ENCODE data around the gene TBC1D22A. TPM values are rescaled to one million over a fixed set of nuclear protein-coding genes. Genes with fewer than 3 reads are reported as not detected.

Gene TBC1D22A
- total RNA-seq, 2 experiments from 2014 or later = 22.3 to 43.9 TPM

DNA sequence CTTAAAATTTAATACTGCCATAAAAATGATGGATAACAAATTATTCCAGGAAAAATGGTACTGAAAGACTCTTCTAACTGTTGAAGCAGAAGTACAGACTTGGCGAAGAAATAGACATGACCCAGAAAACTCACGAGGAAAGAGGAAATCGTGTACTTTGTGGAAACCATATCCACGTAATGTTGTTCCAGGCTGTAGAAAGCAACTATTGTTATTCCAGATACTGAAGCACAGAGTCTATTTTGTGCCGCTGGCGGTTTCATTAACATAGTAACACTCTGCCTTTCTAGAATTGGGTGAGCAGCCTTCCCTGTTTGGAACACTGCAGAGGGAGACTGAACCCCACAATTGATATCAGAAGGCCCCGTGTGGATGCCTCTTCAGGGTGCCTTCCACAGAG, 310.6 kb downstream of the TBC1D22A start:
- H3K4me3 ChIP-seq (ENCODE audit: low read depth, low read length, poor library complexity, severe bottlenecking) = no peak overlapping the region
- peaks cover 8% of the 10 kb centered on the region; the same call in 1 of the 2 replicates for H3K36me3 ChIP-seq (ENCODE audit: insufficient read depth, low read length)
- no peaks in the 10 kb centered on the region for H4K20me1 ChIP-seq (ENCODE audit: insufficient read depth, low read length)
- H3K9me2 ChIP-seq (ENCODE audit: insufficient read depth, low read length) = no peaks in the 10 kb centered on the region
- POLR2A ChIA-PET = no interaction called here
- no peak overlapping the region for H2AFZ ChIP-seq (ENCODE audit: low read length)
- no peak for TF ChIP-seq EZH2phosphoT487 (IDR thresholded peaks at IDR 0.05; ENCODE audit: borderline replicate concordance, low read depth, low read length)
- TF ChIP-seq, protein P1, sequence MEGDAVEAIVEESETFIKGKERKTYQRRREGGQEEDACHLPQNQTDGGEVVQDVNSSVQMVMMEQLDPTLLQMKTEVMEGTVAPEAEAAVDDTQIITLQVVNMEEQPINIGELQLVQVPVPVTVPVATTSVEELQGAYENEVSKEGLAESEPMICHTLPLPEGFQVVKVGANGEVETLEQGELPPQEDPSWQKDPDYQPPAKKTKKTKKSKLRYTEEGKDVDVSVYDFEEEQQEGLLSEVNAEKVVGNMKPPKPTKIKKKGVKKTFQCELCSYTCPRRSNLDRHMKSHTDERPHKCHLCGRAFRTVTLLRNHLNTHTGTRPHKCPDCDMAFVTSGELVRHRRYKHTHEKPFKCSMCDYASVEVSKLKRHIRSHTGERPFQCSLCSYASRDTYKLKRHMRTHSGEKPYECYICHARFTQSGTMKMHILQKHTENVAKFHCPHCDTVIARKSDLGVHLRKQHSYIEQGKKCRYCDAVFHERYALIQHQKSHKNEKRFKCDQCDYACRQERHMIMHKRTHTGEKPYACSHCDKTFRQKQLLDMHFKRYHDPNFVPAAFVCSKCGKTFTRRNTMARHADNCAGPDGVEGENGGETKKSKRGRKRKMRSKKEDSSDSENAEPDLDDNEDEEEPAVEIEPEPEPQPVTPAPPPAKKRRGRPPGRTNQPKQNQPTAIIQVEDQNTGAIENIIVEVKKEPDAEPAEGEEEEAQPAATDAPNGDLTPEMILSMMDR (conservative IDR thresholded peaks at IDR 0.05; ENCODE audit: low read length) = no peak
- H3K4me1 ChIP-seq (ENCODE audit: insufficient read depth, low read length, poor library complexity, severe bottlenecking) = peaks cover 6% of the 10 kb centered on the region
- H3K79me2 ChIP-seq (ENCODE audit: insufficient read depth, low read depth, low read length) = no peaks in the 10 kb centered on the region
- no peaks in the 10 kb centered on the region for H3K9me3 ChIP-seq (ENCODE audit: low read length)
- no TSS peak for BruUV-seq (replicated peaks)
- intact Hi-C loops (cut with micrococcal nuclease; ENCODE audit: unreplicated experiment) = no loop called here
- no peak overlapping the region for H3K27ac ChIP-seq (ENCODE audit: low read depth, low read length, poor library complexity, severe bottlenecking)
- no peak overlapping the region for H3K4me2 ChIP-seq (ENCODE audit: low read length)
- no peak for DNase-seq (ENCODE audit: low spot score)
- CTCF ChIA-PET (ENCODE audit: unreplicated experiment) = no interaction called here

DNA sequence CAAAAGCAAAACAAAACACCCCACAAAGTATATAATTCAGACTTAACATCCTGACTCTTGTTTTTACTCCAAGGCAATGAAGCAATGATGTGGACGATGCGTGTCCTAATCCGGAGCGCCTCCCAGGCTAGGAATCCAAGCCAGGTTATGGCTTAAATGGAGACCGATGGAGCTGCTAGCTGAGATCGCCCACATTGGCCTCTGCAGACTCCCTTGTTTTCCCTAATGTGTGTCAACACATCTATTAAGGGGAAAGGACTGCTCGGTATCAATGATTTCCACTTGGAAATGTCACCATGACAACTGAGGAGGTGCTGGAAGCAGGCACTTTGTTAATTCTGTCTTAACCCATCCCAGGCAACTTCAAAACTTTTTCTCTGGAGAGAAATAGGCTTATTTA, 311.7 kb downstream of the TBC1D22A start:
- Histone ChIP-seq H3K79me2 (ENCODE audit: insufficient read depth, low read depth, low read length) (no peaks in the 10 kb centered on the region), H3K9me2 (ENCODE audit: insufficient read depth, low read length) (no peaks in the 10 kb centered on the region), H2AFZ (ENCODE audit: low read length) (no peak overlapping the region), H3K36me3 (ENCODE audit: insufficient read depth, low read length) (peaks cover 8% of the 10 kb centered on the region; the same call in 1 of the 2 replicates), H4K20me1 (ENCODE audit: insufficient read depth, low read length) (no peaks in the 10 kb centered on the region), H3K4me3 (ENCODE audit: low read depth, low read length, poor library complexity, severe bottlenecking) (no peak overlapping the region), H3K4me2 (ENCODE audit: low read length) (no peak overlapping the region), H3K27ac (ENCODE audit: low read depth, low read length, poor library complexity, severe bottlenecking) (no peak overlapping the region), H3K4me1 (ENCODE audit: insufficient read depth, low read length, poor library complexity, severe bottlenecking) (no peaks in the 10 kb centered on the region), H3K9me3 (ENCODE audit: low read length) (no peaks in the 10 kb centered on the region)
- intact Hi-C loops (cut with micrococcal nuclease; ENCODE audit: unreplicated experiment) = no loop called here
- BruUV-seq (replicated peaks) = no TSS peak
- DNase-seq (ENCODE audit: low spot score) = no peak
- ChIA-PET POLR2A (no interaction called here), CTCF (ENCODE audit: unreplicated experiment) (no interaction called here)
- TF ChIP-seq, protein P1 (conservative IDR thresholded peaks at IDR 0.05; ENCODE audit: low read length) = no peak
- TF ChIP-seq EZH2phosphoT487 (IDR thresholded peaks at IDR 0.05; ENCODE audit: borderline replicate concordance, low read depth, low read length) = no peak

DNA sequence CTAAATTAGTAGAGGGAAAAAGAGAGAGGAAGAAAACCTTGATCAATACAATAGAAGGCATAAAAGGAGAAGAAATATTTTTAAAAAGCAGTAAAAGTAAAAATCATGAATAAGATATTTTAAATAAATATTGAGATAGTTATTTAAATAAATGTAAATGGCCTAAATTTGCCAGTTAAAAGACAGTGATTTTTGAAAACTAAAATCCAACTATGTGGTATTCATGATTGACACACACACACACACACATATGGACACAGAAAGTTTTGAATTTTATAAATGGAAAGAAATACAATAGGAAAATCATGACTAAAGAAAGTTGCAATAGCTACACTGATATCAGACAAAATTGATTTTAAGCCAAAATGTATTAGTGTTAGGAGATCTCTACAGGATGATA, 313.1 kb downstream of the TBC1D22A start:
- no peak overlapping the region for H3K27ac ChIP-seq (ENCODE audit: low read depth, low read length, poor library complexity, severe bottlenecking)
- H3K9me2 ChIP-seq (ENCODE audit: insufficient read depth, low read length) = no peaks in the 10 kb centered on the region
- ChIA-PET POLR2A (no interaction called here), CTCF (ENCODE audit: unreplicated experiment) (no interaction called here)
- TF ChIP-seq, protein P1 (conservative IDR thresholded peaks at IDR 0.05; ENCODE audit: low read length) = no peak
- no peak for TF ChIP-seq EZH2phosphoT487 (IDR thresholded peaks at IDR 0.05; ENCODE audit: borderline replicate concordance, low read depth, low read length)
- H4K20me1 ChIP-seq (ENCODE audit: insufficient read depth, low read length) = no peaks in the 10 kb centered on the region
- DNase-seq (ENCODE audit: low spot score) = no peak
- no peaks in the 10 kb centered on the region for H3K79me2 ChIP-seq (ENCODE audit: insufficient read depth, low read depth, low read length)
- no peak overlapping the region for H3K4me2 ChIP-seq (ENCODE audit: low read length)
- no peaks in the 10 kb centered on the region for H3K9me3 ChIP-seq (ENCODE audit: low read length)
- no peaks in the 10 kb centered on the region for H3K4me1 ChIP-seq (ENCODE audit: insufficient read depth, low read length, poor library complexity, severe bottlenecking)
- BruUV-seq (replicated peaks) = no TSS peak
- H2AFZ ChIP-seq (ENCODE audit: low read length) = no peak overlapping the region
- peaks cover 8% of the 10 kb centered on the region; the same call in 1 of the 2 replicates for H3K36me3 ChIP-seq (ENCODE audit: insufficient read depth, low read length)
- intact Hi-C loops (cut with micrococcal nuclease; ENCODE audit: unreplicated experiment) = no loop called here
- H3K4me3 ChIP-seq (ENCODE audit: low read depth, low read length, poor library complexity, severe bottlenecking) = no peak overlapping the region

All from OCI-LY7 (cell line).